GM10847 (cell line): ENCODE data around the gene NUBPL.

Experiments used
- POLR2A ChIP-seq: IDR thresholded peaks from 2 replicates; pipeline ENCODE4 v1.6.1; 2011; ENCODE audit not compliant: insufficient read length; ENCODE audit errors: extremely low read depth

The NUBPL gene

GRCh38 chr14:31611778-31612433 is 50.7 kb downstream of the NUBPL start:
- no peak for TF ChIP-seq POLR2A

GRCh38 chr14:31613188-31613587 is 52.0 kb downstream of the NUBPL start:
- TF ChIP-seq POLR2A, result no peak

- no peak for TF ChIP-seq POLR2A
Measured at GRCh38 chr14:31619440-31619839, 58.2 kb downstream of the NUBPL start.

- TF ChIP-seq POLR2A, result no peak
Measured at GRCh38 chr14:31622060-31622459, 60.9 kb downstream of the NUBPL start.

GRCh38 chr14:31657917-31658316 is 96.7 kb downstream of the NUBPL start:
- no peak for TF ChIP-seq POLR2A

- no peak for TF ChIP-seq POLR2A
Measured at GRCh38 chr14:31659278-31659677, 98.1 kb downstream of the NUBPL start.

- TF ChIP-seq POLR2A, result no peak
Measured at GRCh38 chr14:31660191-31660590, 99.0 kb downstream of the NUBPL start.

GRCh38 chr14:31660728-31661127 is 99.5 kb downstream of the NUBPL start:
- TF ChIP-seq POLR2A, result no peak

- TF ChIP-seq POLR2A, result no peak
Measured at GRCh38 chr14:31668348-31668747, 107.1 kb downstream of the NUBPL start.

- TF ChIP-seq POLR2A, result no peak
Measured at GRCh38 chr14:31672709-31673108, 111.5 kb downstream of the NUBPL start.

- TF ChIP-seq POLR2A, result no peak
Measured at GRCh38 chr14:31677052-31677451, 115.8 kb downstream of the NUBPL start.

GRCh38 chr14:31677630-31678029 is 116.4 kb downstream of the NUBPL start:
- no peak for TF ChIP-seq POLR2A

GRCh38 chr14:31678421-31679249 is 117.4 kb downstream of the NUBPL start:
- TF ChIP-seq POLR2A, result no peak

- no peak for TF ChIP-seq POLR2A
Measured at GRCh38 chr14:31682768-31683167, 121.6 kb downstream of the NUBPL start.

- TF ChIP-seq POLR2A, result no peak
Measured at GRCh38 chr14:31687726-31688125, 126.5 kb downstream of the NUBPL start.

- TF ChIP-seq POLR2A, result no peak
Measured at GRCh38 chr14:31690056-31690455, 128.9 kb downstream of the NUBPL start.
